Activated CD8-positive, alpha-beta memory T cell treated with anti-CD3 and anti-CD28 coated beads for 24 hours (primary cell): ENCODE measurements around the gene ZBED1.
"Not testable (repeated sequence)": the region's sequence is repeated elsewhere in the genome, so short reads cannot be mapped to it uniquely, and the experiment has no call there.

ENCODE experiments used
- DNase-seq: peaks from one replicate; pipeline ENCODE4 v3.0.0-alpha.2; 2020

ZBED1 gene

GRCh38 chrX:2517055-2517454 lies 16.3 kb upstream of the ZBED1 start:
- DNase-seq: no peak

- DNase-seq: no peak
These were observed 15.8 kb upstream of the ZBED1 start for GRCh38 chrX:2516623-2517022.

- DNase-seq: no peak
These were observed 13.4 kb upstream of the ZBED1 start for GRCh38 chrX:2514131-2514530.

GRCh38 chrX:2513121-2513664 lies 12.4 kb upstream of the ZBED1 start:
- DNase-seq: no peak

- no peak for DNase-seq
These were observed 11.7 kb upstream of the ZBED1 start for GRCh38 chrX:2512501-2512900.

- no peak for DNase-seq
These were observed 10.6 kb upstream of the ZBED1 start for GRCh38 chrX:2511326-2511725.

GRCh38 chrX:2508648-2509335 lies 8.0 kb upstream of the ZBED1 start:
- DNase-seq: no peak

GRCh38 chrX:2507904-2508627 lies 7.3 kb upstream of the ZBED1 start:
- DNase-seq: no peak

- no peak for DNase-seq
These were observed 6.4 kb upstream of the ZBED1 start for GRCh38 chrX:2507196-2507595.

GRCh38 chrX:2505341-2505740 lies 4.6 kb upstream of the ZBED1 start:
- not testable (repeated sequence) for DNase-seq

GRCh38 chrX:2504706-2505332 lies 4.0 kb upstream of the ZBED1 start:
- DNase-seq: peak; percentile 38

- peak; percentile 41 for DNase-seq
These were observed 3.1 kb upstream of the ZBED1 start for GRCh38 chrX:2503591-2504500.

GRCh38 chrX:2502668-2503519 lies 2.1 kb upstream of the ZBED1 start:
- peak; percentile 28 for DNase-seq

- no peak for DNase-seq
These were observed 1.4 kb upstream of the ZBED1 start for GRCh38 chrX:2502120-2502667.

GRCh38 chrX:2501559-2502102 lies 855 bp upstream of the ZBED1 start:
- DNase-seq: no peak

GRCh38 chrX:2500091-2500802 lies 529 bp downstream of the ZBED1 start:
- peak; percentile 77 for DNase-seq

- no peak for DNase-seq
These were observed 1.3 kb downstream of the ZBED1 start for GRCh38 chrX:2499507-2499906.

GRCh38 chrX:2498781-2499302 lies 1.9 kb downstream of the ZBED1 start:
- DNase-seq: no peak

GRCh38 chrX:2497961-2498780 lies 2.6 kb downstream of the ZBED1 start:
- no peak for DNase-seq
